ENCODE data around the gene TM4SF1. TPM values are rescaled to one million over a fixed set of nuclear protein-coding genes. Genes with fewer than 3 reads are reported as not detected.

Gene TM4SF1
- polyA plus RNA-seq, 1 of the 3 experiments (the other 2 are of a cell fraction): 209 TPM

DNA sequence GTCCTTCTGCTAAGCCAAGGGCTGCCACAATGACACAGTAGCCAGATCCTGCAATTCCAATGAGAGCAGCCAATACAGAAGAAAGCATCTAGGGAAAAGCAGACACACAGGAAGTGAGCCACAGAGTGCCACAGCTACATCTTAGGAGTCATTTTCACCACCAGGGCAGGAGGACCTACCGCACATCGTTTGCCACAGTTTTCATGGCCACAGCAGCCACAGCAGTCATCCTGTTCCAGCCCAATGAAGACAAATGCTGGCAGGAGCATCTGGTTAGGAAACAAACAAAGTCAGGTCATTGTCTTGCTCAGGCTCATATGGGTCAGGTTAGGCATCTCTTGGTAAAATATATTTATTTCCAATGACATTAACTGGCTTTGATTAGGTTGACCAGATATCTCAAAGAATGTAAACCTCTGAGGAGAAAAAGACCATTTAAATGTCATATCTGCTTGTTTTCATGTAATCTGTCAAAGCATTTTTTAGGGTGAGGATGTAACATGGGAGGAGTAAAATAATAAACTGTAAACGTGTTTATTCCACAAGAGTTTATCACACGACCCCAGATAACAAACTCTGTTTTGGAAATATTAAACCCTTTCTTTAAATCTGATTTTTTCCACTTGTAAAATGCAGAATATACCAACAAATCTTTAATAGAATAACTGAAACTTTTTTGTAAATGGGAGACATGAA, 1.8 kb downstream of the TM4SF1 start:
- Histone ChIP-seq H2AFZ (ENCODE audit: low read depth) (no peak overlapping the region), H3K4me3 (ENCODE audit: low read depth in 2 of 2, low read length in 1 of 2) (peak overlapping the region; percentile 50 to 61; a peak in 3 of 4 replicates), H3K4me1 (ENCODE audit: control insufficient read depth in 1 of 2, insufficient read depth in 2 of 2, low read depth in 1 of 2, low read length in 1 of 2) (peaks cover 22 to 31% of the 10 kb centered on the region in 2 experiments; a peak in 3 of 4 replicates), H3K9ac (peak overlapping the region; percentile 81), H3K79me2 (ENCODE audit: insufficient read depth) (peaks cover 48% of the 10 kb centered on the region), H3K27me3 (ENCODE audit: insufficient read depth) (no peaks in the 10 kb centered on the region), H3K4me2 (peak overlapping the region; percentile 70), H3F3A (replicated peaks; ENCODE audit: insufficient read depth) (peaks cover 42% of the 10 kb centered on the region), H4K20me1 (ENCODE audit: insufficient read depth) (no peaks in the 10 kb centered on the region), H3K27ac (ENCODE audit: low read depth in 2 of 2, low read length in 1 of 2) (peak overlapping the region; percentile 86 to 91; a peak in 3 of 4 replicates), H3K36me3 (replicated peaks in 1 of 2; ENCODE audit: control insufficient read depth in 1 of 2, insufficient read depth in 2 of 2, low read length in 1 of 2) (peaks cover 6 to 40% of the 10 kb centered on the region in 2 experiments), H3K9me2 (no peaks in the 10 kb centered on the region), H3K9me3 (no peaks in the 10 kb centered on the region)
- TF ChIP-seq RAD21 (IDR thresholded peaks at IDR 0.05; ENCODE audit: low read length) (no peak), MEF2A (IDR thresholded peaks at IDR 0.05; ENCODE audit: borderline replicate concordance, low read depth) (no peak)
- TF ChIP-seq, protein P1, sequence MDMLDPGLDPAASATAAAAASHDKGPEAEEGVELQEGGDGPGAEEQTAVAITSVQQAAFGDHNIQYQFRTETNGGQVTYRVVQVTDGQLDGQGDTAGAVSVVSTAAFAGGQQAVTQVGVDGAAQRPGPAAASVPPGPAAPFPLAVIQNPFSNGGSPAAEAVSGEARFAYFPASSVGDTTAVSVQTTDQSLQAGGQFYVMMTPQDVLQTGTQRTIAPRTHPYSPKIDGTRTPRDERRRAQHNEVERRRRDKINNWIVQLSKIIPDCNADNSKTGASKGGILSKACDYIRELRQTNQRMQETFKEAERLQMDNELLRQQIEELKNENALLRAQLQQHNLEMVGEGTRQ (IDR thresholded peaks at IDR 0.05; ENCODE audit: borderline replicate concordance, low read depth, low read length): no peak
- TF ChIP-seq, protein P2, sequence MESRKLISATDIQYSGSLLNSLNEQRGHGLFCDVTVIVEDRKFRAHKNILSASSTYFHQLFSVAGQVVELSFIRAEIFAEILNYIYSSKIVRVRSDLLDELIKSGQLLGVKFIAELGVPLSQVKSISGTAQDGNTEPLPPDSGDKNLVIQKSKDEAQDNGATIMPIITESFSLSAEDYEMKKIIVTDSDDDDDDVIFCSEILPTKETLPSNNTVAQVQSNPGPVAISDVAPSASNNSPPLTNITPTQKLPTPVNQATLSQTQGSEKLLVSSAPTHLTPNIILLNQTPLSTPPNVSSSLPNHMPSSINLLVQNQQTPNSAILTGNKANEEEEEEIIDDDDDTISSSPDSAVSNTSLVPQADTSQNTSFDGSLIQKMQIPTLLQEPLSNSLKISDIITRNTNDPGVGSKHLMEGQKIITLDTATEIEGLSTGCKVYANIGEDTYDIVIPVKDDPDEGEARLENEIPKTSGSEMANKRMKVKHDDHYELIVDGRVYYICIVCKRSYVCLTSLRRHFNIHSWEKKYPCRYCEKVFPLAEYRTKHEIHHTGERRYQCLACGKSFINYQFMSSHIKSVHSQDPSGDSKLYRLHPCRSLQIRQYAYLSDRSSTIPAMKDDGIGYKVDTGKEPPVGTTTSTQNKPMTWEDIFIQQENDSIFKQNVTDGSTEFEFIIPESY (IDR thresholded peaks at IDR 0.05; ENCODE audit: borderline replicate concordance, low read depth): no peak
- ChIA-PET CTCF (interaction anchor here (1.3 kb wide), 1 partner anchor 15 kb away, joined by 3 read pairs; no protein-coding TSS in a partner anchor), POLR2A (no interaction called here)
- WGBS (ENCODE audit: low lambda C conversion rate): 53% methylated on average over 4 of the region's 4 CpGs
- no peak for DNase-seq

DNA sequence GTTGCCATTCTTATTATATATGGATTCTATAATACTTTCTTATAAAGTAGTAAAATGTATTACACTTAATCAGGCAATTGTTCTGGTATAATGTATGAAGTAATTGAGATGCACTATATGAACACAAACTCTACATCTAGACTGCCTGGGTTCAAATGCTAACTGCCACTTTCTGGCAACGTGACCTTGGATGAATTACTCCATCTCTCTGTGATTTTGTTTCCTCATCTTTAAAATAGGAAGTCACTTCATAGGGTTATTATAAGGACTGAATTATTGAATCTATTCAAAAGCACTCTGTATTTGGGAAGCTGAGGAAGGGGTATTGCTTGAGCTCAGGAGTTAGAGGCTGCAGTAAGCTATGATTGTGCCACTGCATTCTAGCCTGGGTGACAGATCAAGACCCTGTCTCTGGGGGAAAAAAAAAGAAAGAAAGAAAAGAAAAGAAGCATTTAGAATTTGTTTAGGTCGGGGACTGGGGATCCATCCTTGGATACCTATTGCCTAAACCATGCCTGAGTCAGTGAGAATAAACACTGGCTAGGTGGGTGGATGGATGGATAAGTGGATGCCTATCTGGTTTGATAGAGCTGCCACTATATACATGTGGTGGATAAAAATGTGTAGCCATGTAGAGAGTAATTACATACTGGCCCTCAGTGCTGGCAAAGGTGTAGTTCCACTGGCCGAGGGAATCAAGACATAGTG, 2.5 kb downstream of the TM4SF1 start:
- H4K20me1 ChIP-seq (ENCODE audit: insufficient read depth): no peaks in the 10 kb centered on the region
- no peaks in the 10 kb centered on the region for H3K9me2 ChIP-seq
- peaks cover 22 to 35% of the 10 kb centered on the region in 2 experiments; a peak in 3 of 4 replicates for H3K4me1 ChIP-seq (ENCODE audit: control insufficient read depth in 1 of 2, insufficient read depth in 2 of 2, low read depth in 1 of 2, low read length in 1 of 2)
- peak overlapping the region; percentile 70 for H3K4me2 ChIP-seq
- 86% methylated on average over 3 of the region's 3 CpGs for WGBS (ENCODE audit: low lambda C conversion rate)
- H3F3A ChIP-seq (replicated peaks; ENCODE audit: insufficient read depth): peaks cover 46% of the 10 kb centered on the region
- TF ChIP-seq TCF12 (IDR thresholded peaks at IDR 0.05) (no peak), GATA2 (CRISPR knock-in tag; IDR thresholded peaks at IDR 0.05) (no peak), NRF1 (IDR thresholded peaks at IDR 0.05; ENCODE audit: low read depth, low read length) (no peak), FOXJ3 (CRISPR knock-in tag; IDR thresholded peaks at IDR 0.05) (no peak)
- H3K36me3 ChIP-seq (replicated peaks in 1 of 2; ENCODE audit: control insufficient read depth in 1 of 2, insufficient read depth in 2 of 2, low read length in 1 of 2): peaks cover 10 to 47% of the 10 kb centered on the region in 2 experiments
- H2AFZ ChIP-seq (ENCODE audit: low read depth): no peak overlapping the region
- H3K9ac ChIP-seq: no peak overlapping the region
- H3K4me3 ChIP-seq (ENCODE audit: low read depth in 2 of 2, low read length in 1 of 2): peak overlapping the region; percentile 50 to 61; a peak in 2 of 4 replicates
- no peaks in the 10 kb centered on the region for H3K27me3 ChIP-seq (ENCODE audit: insufficient read depth)
- H3K9me3 ChIP-seq: no peaks in the 10 kb centered on the region
- no peak for DNase-seq
- H3K79me2 ChIP-seq (ENCODE audit: insufficient read depth): peaks cover 48% of the 10 kb centered on the region
- POLR2A ChIA-PET: no interaction called here
- H3K27ac ChIP-seq (ENCODE audit: low read depth in 2 of 2, low read length in 1 of 2): peak overlapping the region; percentile 86 to 91; a peak in 2 of 4 replicates
- CTCF ChIA-PET: interaction anchor here (0.7 to 1.3 kb wide), 2 partner anchors 16 to 419 kb away, joined by 3 read pairs; no protein-coding TSS in a partner anchor
